H7 (cell line): ENCODE results near the gene SALL1. TPM values are rescaled to one million over a fixed set of nuclear protein-coding genes. Genes with fewer than 3 reads are reported as not detected.

Experiments used
- DNase-seq: peaks from one replicate; pipeline ENCODE4 v3.0.0; 2012
- H3K27me3 ChIP-seq: 2 replicates; pipeline ENCODE4 v1.6.0; 2011; ENCODE audit warnings: mild to moderate bottlenecking, low read length; ENCODE audit not compliant: control insufficient read depth, insufficient read depth
- H3K36me3 ChIP-seq: replicated peaks from 2 replicates; pipeline ENCODE4 v1.5.1; 2011; ENCODE audit warnings: low read length; ENCODE audit not compliant: control insufficient read depth, insufficient read depth
- H3K4me3 ChIP-seq: 2 replicates; pipeline ENCODE4 v1.5.1; 2011; ENCODE audit warnings: low read depth, mild to moderate bottlenecking, control low read depth, low read length, moderate library complexity; ENCODE audit not compliant: insufficient read depth
- total RNA-seq: library from RNA; depleted of rRNA; stranded (reverse); fragments of >200 nt; shearing (Covaris generic); gene quantifications from 2 replicates; pipeline ENCODE4 v1.2.3, GENCODE V29; 2014

The SALL1 gene
- total RNA-seq, 1 experiment from 2014 or later: 38.2 TPM

DNA sequence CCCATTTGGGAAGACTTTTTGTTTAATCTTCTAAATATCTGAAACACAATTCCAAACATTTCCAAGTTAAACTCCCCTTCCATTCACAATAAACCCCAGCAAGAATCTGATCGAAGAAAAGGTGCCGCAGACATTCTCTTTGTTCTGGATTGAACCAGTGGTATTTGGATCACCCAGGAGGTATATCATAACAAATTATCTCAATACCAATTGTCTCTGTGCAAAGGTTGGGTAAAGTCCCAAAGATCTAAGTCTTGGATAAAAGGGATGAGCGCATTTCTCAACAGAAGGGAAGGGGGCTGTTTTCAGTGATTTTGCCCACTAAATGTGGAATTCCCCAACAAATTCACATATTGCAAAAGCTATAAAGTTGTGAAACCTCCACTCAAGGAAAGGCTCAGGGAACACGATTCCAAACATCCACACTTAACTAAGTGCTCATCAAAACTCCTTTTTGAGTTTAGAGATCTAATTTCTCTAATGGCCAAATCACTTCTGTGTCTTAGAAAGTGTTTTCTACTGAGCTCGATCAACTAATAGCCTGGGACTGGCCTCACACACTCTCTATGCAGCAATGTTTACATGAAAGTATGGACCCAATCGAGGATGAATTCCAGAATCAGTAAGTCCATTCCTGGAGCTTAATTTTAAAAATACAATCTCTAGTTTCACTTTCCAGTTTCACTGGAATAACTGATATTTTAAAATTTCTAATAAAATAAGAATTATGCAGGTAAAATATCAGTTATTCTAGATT, 30.9 kb downstream of the SALL1 start:
- Histone ChIP-seq H3K4me3 (no peak overlapping the region), H3K36me3 (no peaks in the 10 kb centered on the region), H3K27me3 (no peaks in the 10 kb centered on the region)
- DNase-seq: no peak

DNA sequence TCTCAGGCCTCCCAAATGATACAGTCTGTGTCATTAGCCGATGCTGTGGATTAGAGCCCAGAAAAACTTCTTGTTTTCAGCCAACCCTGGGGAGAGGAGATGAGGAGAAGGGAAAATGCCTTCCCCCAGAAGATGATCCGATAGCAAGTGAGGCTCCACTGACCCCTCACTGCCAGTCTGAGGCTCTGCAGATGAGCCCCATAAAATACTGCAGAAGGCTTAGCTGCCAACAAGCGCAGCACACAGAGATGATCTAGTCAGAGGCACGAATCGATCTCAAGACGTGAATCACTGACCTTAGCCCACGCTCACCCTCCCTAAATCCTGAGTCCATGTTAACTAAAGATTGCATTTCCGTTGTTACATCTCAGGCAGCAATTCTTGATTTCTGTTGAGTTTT, 31.5 kb downstream of the SALL1 start:
- H3K36me3 ChIP-seq: no peaks in the 10 kb centered on the region
- H3K27me3 ChIP-seq: no peaks in the 10 kb centered on the region
- DNase-seq: no peak
- H3K4me3 ChIP-seq: no peak overlapping the region

DNA sequence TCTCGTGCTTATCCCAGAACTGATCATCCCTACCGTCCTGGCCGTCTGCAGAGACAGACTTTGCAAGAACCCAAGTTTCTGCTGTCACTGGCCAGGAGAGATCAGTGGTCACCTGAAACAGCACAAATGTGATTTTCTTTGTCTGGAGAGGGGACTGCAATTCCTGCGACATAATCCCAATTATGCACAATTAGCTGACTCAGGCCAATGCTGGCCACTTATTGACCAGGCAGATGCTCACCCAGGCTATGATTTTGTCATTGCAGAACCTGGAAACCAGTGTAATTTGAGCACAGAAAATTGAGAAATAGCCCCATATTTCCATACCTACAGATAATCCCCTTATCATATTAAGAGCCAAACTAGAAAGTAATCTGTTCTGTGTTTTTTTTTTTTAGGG, 34.7 kb downstream of the SALL1 start:
- no peak for DNase-seq
- H3K4me3 ChIP-seq: no peak overlapping the region
- peaks cover 12% of the 10 kb centered on the region for H3K27me3 ChIP-seq
- H3K36me3 ChIP-seq: no peaks in the 10 kb centered on the region

DNA sequence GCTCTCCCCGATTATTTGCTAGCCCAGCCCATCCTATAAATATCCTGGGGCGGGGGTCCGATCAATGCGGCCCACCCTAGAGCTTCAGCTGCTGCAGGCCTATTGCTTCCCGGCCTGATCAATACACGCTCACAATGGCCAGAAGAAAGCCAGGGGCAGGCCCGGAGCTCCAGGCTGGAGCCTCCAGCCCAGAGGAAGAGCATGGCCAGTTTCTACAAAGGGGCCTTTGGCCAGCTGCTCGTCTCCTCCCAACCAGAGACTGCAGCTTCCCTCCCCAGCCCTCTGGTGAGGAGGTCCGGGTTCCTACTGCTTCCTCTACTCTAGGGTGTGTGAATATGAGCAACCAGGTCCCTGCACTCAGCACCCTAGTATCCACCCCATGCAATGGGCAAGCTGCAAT, 36.7 kb downstream of the SALL1 start:
- no peaks in the 10 kb centered on the region for H3K36me3 ChIP-seq
- DNase-seq: peak; percentile 70
- H3K27me3 ChIP-seq: peaks cover 12% of the 10 kb centered on the region
- H3K4me3 ChIP-seq: no peak overlapping the region

DNA sequence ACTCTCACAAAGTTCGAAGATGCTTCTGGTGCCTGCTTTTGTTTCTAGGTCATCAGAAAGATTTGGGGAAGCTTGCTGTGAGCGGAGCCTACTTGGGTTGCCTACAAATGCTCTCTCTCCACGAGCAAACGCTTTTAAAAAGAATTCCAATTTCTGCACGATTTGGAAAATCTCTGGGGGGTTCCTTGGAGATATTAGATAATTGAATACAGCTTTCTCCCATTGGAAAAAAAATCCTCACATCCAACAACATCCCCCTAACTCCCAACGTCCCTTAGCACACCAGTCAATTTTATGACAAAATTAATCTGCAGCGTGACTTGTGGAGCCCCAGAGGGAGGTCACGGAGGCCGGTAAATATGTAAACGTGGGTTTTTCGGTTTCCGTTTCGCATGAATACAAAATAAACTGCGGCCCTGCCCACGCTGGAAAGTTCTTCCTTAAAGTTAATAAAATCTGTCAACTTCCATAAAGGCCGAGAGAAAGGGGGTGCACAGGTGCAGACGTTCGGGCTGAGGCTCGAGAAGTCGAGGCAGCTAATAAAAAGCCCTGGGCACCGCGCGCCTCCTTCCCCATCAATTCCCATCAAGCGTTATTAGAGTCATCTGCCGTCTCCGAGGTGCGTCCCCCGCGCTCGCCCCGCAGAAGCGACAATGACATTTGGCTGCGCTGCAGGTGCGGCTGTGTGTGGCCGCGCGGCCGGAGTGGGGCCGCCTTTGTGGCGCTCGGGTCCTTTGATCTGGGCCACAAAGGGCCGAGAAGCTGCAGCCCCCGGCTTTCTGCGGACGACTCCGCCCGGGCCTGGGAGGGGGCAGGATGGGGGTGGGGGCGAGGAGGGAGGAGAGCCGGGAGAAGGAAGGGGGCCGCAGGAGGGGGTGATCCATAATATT, 37.6 kb downstream of the SALL1 start:
- H3K36me3 ChIP-seq: no peaks in the 10 kb centered on the region
- H3K27me3 ChIP-seq: peaks cover 12% of the 10 kb centered on the region
- H3K4me3 ChIP-seq: peak overlapping the region; percentile 19
- peak; percentile 80 for DNase-seq

DNA sequence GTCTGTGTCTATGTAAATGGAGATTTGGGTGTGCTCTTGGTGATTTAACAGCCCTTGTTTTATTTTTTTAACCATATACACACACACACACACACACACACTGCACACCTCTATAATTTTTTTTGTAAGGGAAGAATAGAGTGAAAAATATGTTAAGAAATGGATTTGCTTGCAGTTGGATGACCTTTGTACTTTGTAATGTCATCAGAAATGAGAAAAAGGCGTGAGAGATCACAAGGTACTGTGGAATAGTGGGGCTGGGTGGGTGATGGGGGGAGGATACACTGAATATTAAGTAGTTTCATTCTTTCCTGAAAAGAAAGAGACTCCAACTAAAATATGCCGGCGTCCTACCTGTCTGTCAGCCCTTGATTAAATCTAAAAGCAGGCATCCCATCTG, 38.7 kb downstream of the SALL1 start:
- Histone ChIP-seq H3K4me3 (no peak overlapping the region), H3K36me3 (no peaks in the 10 kb centered on the region), H3K27me3 (peaks cover 12% of the 10 kb centered on the region)
- peak; percentile 24 for DNase-seq

DNA sequence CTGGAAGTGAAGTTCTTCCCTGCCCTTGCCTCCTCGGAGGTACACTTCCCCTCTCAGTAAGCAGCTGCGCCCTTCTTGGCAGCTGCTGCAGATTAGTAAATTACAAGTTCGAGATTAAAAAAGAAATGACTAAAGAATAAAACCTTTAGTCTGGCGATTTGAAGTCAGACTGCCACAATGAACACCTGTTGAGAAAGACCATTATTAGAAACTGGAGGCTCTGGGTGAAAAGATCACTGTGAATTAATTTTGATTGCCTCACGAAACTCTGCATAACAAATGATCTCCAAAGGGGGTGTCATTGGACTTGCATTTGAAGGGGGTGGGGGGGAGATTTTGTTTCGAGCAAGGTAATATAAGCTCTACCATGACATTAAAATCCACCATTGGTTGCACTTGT, 39.3 kb downstream of the SALL1 start:
- Histone ChIP-seq H3K27me3 (peaks cover 12% of the 10 kb centered on the region), H3K4me3 (no peak overlapping the region), H3K36me3 (no peaks in the 10 kb centered on the region)
- no peak for DNase-seq

DNA sequence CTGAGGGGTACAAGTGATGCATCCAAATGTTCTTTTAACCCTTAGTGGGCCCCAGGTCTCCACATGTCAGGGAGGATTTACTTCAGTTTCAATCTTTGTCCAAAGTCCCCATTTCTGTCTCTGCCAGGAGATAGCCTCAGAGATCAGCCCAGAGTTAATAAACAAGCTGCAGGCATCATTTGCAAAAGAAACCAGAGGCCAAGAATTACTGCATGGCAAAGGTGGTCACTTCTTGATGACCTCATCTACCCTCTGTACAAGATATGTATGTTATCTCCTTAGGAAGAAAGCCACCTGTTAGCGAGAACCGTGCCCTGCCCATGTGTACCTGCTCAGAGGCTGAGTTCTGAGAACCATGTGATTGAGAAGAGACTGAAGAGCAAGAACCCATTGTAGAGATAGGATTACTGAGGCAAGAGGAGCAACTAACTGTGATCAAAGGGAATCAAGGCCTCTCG, 40.3 kb downstream of the SALL1 start:
- Histone ChIP-seq H3K27me3 (peaks cover 12% of the 10 kb centered on the region), H3K36me3 (no peaks in the 10 kb centered on the region), H3K4me3 (no peak overlapping the region)
- no peak for DNase-seq

DNA sequence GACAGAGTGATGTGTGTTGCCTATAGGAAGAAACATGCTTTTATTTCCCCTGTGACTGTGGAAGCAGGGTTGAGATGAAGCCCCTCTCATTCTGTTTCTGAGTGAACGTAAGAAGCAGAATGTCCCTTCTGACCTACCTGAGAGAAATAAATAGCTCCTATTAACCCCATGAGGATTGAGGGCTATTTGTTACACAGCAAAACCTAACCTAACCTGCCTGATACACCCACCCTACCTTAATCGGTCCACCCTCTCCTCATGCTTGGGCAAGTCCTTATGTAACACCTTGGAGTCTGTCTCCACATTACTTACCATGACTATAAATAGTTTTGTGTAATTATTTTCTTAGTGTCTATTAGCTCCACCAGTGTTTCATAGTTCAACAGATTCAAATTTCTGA, 41.9 kb downstream of the SALL1 start:
- H3K27me3 ChIP-seq: peaks cover 12% of the 10 kb centered on the region
- no peaks in the 10 kb centered on the region for H3K36me3 ChIP-seq
- no peak overlapping the region for H3K4me3 ChIP-seq
- DNase-seq: no peak

DNA sequence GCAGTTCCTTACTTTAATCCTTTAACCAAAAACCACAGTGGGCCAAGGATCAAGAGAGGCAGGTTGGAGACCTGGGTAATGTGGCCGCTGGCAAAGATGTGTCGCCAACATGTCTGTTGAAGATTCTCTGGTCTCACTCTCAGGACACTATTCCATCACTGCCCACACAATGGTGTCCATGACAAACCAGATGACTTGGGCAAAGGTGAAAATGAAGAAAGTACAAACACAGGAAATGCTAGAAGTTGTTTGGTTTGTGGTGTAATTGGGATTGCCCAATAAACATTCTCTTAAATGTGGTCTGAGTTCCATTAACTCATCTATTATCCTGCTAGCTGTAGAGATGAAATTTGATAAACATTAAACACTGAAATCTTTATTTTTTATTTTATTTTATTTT, 43.3 kb downstream of the SALL1 start:
- H3K27me3 ChIP-seq: peaks cover 1% of the 10 kb centered on the region; the same call in 1 of the 2 replicates
- no peak for DNase-seq
- no peak overlapping the region for H3K4me3 ChIP-seq
- H3K36me3 ChIP-seq: no peaks in the 10 kb centered on the region

DNA sequence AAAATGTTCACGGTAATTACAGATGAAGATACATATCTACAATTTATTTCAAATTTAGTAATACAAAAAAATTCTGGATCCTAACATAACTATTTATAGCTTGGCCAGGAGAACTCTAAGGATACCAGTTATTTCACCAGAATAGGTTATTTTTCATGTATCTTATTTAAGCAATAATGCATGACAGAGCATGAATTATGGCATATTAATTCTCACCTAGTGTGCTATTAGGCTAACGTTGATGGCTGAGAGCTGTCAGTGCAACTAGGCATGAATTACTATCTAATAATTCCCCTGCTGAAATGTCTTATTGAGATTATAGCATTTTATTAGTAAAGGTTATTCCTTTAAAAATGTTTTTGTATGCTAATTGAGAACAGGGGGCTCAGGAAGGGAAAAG, 44.5 kb downstream of the SALL1 start:
- Histone ChIP-seq H3K36me3 (no peaks in the 10 kb centered on the region), H3K4me3 (no peak overlapping the region), H3K27me3 (no peaks in the 10 kb centered on the region; the same call in 1 of the 2 replicates)
- DNase-seq: no peak

DNA sequence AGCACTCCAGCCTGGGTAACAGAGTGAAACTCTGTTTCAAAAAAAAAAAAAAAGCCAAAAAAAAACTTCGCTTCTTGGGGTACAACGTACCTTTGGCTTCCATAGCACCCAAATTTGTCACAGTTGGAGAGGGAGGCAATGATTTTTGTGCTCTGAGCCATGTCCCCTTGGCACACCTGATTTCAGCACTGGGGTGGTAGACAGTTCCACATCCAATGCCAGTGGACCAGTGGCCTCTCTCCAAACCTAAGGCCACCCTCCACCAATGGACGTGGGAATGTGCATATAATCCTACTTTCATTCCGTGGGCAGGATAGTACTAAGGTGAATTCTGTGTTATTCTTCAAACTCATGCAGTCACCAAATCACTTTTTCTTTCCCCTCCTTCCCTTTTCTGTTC, 47.5 kb downstream of the SALL1 start:
- no peaks in the 10 kb centered on the region for H3K36me3 ChIP-seq
- DNase-seq: no peak
- no peaks in the 10 kb centered on the region for H3K27me3 ChIP-seq
- no peak overlapping the region for H3K4me3 ChIP-seq

DNA sequence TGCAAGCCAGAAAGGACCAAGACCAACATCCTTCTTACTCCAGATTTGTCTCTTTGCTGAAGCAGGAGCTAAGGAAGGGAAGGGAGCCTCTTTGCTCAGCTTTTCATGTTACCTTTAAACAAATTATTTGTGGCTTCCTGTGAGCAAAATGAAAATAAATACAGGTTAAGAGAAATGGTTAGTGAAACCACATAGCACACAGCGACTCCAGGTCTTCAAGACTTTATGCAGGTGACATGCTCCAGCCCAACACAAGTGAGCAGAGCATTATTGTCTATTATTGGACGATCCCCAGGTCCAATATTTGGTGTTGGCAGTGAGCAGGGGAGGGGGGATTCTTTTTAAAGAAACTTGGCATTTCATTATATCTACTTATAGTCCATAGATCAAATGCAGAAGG, 53.3 kb downstream of the SALL1 start:
- Histone ChIP-seq H3K36me3 (no peaks in the 10 kb centered on the region), H3K27me3 (no peaks in the 10 kb centered on the region; the same call in 1 of the 2 replicates), H3K4me3 (no peak overlapping the region)
- no peak for DNase-seq

DNA sequence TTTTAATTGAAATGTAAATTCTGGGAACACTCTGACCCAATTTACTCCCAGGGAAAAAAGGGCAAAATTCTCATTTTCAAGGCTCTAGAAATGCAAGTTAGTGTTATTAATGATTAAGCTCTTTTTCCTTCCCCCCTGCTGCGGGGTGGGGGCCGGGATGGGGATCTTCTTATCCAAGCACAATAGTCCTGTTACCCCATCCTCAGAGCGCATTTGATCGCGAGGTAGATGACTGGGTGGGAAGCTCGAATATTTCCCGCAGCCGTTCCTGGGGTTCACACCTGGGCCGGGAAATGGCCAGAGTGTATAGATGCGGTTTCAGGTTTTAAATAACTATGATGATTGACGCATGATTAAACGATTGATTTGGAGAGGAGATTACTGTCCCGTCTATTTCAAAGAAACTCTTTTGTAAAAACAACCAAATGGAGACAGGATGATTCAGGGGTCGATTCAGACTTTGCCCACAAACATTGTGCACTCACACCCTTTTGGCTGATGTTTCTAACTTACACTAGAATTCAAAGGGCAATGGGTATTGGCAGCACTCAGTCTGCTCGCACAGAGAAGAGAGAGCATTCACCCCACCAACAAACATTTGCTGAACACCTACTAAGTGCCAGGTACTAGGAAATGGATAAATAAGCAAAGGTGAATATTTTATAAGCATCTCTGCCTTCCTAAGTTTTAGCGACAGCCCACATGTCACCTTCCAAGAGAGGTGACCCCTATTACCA, 55.0 kb downstream of the SALL1 start:
- no peaks in the 10 kb centered on the region for H3K36me3 ChIP-seq
- no peaks in the 10 kb centered on the region; the same call in 1 of the 2 replicates for H3K27me3 ChIP-seq
- DNase-seq: peak; percentile 40
- no peak overlapping the region for H3K4me3 ChIP-seq
